HG02840 (cell line): ENCODE measurements around the gene NRP1.

ENCODE experiments used
- ATAC-seq: cut with Tn5 transposase; IDR thresholded peaks from one replicate; pipeline ENCODE4 v1.9.1; 2021; ENCODE audit warnings: mild to moderate bottlenecking, moderate library complexity, moderate number of reproducible peaks; ENCODE audit not compliant: unreplicated experiment, low FRiP score

Gene NRP1

DNA sequence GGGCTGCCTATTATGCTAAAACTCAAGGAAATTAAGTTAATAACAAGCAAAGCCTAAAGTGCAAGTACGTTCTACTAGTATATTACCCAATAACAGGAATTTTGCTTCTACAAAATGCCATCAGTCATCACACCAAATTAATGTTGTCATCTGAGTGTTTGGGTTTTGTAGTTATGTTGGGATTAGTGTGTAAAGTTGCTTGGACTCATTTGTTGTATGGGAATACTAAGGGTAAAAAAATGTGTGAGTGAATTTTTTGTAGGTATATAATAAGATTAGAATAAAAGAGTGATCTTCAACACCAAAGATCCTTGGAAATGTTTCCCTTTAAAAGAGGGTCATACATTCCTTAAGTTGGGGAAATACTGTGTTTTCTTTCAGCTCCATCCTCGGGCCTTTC is 38.6 kb downstream of the NRP1 start:
- ATAC-seq = no peak

- ATAC-seq = no peak
Measured at GRCh38 chr10:33293531-33294170, 40.8 kb downstream of the NRP1 start.

GRCh38 chr10:33293076-33293475 is 41.4 kb downstream of the NRP1 start:
- no peak for ATAC-seq

DNA sequence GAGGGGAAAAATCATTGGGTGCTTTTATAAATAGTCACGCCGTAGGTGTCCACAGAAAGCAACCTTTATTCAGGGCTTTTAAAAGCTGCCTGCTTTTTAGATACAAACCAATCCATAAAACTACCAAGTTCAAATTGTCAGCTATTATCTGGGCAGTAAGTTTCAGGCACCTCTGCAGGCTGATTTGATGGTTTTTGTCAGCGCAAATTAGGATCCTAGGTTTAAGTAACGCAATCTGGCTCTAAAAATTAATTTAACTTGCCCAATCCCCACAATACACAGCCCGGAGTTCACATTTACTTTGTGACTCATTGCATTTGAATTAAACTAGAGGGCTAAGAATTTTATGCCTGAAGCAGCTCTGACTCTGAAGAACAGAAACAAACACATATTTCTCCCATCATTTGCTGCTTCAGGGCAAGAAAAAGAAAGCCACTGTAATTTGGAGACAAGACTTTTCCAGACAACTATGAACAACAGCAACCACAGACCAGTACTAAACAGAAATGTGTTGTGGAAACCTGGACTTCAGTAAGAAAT is 43.3 kb downstream of the NRP1 start:
- no peak for ATAC-seq

- no peak for ATAC-seq
Measured at GRCh38 chr10:33290321-33291052, 44.0 kb downstream of the NRP1 start.

GRCh38 chr10:33289776-33290175 is 44.7 kb downstream of the NRP1 start:
- ATAC-seq = no peak

DNA sequence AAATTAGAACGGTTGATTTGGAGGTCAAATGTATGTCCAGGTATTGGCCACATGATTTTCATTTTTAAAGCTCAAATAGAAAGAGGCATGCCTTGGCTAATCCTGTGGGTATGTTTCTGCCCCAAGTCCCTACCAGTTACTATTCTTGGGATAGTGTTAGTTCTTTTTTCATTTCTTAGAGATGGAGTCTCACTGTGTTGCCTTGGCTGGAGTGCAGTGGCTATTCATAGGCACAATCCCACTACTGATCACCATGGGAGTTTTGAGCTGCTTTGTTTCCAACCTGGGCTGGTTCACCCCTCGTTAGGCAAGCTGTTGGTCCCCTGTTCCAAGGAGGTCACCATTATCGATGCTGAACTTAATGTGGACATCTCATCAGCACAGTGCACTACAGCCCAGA is 46.3 kb downstream of the NRP1 start:
- no peak for ATAC-seq

DNA sequence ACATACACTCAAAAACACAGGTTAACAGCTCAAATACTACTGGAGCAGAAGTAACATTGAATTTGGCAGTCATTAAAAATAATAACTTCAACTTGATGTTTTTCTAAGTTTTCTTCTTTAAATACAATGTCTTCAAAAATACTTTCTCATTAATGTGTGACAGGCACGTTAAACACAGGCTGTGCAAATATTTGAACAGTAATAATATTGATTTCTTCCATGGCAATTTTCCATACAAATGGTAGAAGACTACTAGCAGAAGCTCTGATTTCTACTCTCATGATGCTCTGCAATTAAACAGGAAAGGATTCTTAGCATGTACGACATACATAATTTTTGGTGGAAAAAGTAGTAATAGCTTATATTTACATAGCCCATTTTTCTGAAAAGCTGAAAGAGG is 47.4 kb downstream of the NRP1 start:
- ATAC-seq = no peak

GRCh38 chr10:33286157-33286934 is 48.1 kb downstream of the NRP1 start:
- no peak for ATAC-seq

DNA sequence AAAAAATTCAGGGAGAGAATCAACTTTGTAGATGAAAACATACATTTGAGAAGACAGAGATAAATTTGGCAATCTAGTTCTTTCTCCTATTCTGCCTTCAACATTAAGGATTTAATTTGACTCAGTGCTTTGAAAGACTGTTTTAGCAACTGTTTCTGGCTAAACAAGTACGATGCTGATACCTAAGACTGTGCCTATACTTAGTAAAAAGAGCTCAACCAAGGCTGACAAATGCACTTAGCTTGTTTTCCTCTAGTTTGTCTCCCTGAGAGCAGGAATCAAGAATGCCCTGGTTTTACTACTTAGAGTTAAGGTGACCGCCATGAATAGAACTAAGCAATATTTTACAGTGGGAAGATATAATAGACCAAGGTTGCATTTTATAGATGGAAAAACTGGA is 49.5 kb downstream of the NRP1 start:
- no peak for ATAC-seq

DNA sequence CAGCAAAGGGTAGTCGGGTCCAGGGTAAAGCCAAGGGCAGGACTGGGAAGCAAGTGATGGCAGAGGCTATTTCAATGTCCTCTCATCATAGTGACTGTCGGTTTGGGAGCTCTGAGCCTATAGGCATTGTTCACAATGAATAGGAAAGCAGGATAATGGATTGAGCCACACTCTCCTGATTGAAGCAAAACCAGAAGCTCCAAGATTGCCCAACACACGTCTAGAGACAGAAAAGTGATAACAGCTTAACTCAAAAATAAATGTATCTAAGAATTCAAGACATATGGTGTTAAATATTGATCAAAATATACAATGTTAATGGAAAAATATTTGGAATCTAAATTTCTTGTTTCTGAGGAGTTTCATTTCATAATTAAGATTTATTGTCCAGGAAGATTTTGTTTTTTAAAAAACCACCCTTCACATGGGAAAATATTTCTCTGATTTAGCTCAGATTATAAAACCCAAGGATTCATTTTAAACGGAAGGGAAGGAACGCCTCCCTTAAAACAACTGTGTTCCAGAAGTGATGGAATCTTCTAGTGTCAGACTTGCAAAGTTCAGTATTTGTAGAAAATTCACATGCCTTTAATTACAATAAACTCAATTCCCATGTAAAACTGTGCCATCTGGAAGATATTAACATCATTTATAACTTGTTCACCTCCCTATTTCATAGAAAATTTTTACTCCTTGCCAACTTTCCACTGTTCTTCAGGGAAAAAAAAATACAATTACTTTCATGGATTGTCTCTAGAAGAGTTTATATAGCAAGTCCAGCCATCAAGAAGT is 54.5 kb downstream of the NRP1 start:
- ATAC-seq = no peak

DNA sequence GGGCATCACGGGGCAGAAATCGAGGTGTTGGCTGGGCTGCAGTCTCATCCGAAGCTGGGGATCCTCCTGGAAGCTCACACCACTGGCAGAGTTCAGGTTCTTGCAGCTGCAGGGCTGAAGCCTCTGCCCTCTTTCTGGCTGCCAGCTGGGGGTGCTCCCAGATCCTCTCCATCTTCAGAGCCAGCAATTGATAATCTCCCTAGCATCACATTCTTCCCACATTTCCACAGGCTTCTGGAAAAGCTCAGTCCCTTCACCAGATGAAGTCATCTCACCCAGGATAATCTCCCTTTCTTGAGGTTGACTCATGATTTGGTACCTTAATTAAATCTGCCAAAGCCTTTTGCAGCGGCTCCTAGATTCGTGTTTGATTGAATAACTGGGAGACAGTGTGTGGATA is 55.2 kb downstream of the NRP1 start:
- ATAC-seq = no peak

- no peak for ATAC-seq
Measured at GRCh38 chr10:33278198-33278597, 56.3 kb downstream of the NRP1 start.

DNA sequence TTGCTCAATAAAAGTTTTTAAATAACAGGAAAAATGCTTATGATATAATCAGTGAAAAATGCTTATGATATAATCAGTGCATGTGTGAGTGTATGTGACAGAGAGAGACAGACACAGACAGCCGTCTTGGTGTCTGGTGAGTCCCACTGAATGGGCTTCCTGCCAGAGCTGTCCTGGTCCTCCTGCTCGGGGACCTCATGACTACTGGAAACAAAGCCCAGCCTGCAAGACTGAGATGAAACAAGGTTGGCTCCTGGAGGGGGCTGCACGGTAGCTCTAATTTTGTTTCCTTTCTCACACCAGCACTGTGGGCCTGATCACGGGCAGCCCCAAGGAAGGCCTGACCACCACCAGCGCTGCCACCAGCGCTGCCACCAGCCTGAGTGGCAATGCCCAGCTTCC is 57.3 kb downstream of the NRP1 start:
- no peak for ATAC-seq

- no peak for ATAC-seq
Measured at GRCh38 chr10:33276282-33276923, 58.1 kb downstream of the NRP1 start.

DNA sequence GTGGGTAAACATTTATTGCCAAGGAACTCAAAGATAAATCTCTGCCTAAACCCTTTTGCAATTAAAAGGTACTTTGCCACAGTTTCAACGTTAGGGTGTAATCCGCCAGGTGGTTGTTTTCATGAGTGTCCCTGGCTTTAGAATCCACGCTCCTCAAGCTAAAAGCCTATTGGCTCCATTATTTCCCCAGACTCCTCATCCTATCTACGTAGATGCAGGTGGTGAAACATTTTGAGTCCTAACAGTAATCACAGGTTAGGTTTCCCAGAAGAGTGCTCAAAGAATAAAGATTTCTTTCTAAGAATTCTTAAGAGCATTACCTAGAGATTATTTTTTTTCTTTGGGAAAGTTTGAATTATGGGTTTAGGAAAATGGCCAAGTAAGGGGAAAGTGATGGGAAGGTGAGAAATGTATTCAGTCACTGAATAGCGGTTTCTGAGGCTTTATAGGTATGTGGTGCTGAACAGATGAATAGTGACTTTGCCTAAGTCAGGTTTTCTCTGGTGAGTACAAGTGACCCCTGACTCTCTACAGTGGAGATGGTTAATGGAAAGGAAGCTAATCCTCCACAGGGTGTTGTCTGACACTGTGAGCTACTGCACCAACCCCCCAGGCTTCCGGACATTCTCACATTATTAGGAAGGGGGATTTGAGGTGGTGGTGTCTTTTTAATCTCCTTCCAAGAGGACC is 60.2 kb downstream of the NRP1 start:
- no peak for ATAC-seq

DNA sequence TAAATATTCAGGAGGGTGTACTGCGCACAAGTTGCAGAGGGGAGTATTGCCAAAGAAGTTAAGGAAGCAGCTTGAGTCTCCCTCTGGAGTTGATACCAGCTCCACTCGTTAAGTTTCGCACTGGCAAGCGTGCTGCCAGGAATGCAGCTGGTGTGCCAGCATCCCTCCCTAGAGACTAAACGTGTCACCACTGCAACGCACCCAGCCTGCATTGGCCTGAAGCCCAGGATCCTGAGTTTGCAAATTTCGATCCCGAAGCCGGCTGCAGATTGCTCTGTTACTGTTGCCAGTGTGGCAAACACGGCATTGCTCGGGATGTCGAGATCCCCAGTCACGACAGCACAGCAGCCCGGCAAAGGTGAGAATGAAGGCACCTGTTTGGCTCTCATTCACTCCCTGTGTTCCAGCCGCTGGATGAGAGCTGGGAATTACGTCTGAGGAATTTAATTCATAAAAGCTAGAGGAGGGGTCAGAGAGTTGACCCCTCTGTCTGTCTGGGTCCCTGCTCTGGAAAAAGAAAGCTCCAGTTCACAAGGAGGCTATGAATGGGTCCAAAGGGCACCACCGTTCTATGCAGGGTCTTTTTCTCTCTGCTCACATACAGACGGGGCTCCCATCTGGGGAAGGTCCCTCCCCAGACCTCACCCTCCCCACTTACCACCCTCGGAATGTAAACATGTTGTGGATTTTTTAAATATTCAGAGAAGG is 61.0 kb downstream of the NRP1 start:
- no peak for ATAC-seq

GRCh38 chr10:33272635-33273034 is 61.8 kb downstream of the NRP1 start:
- no peak for ATAC-seq
